ENCODE data around the gene STAT4.

Gene STAT4

GRCh38 chr2:191019376-191019775 is 131.4 kb downstream of the STAT4 start:
- ATAC-seq (ENCODE audit: low read depth) (no peak), DNase-seq (ENCODE audit: low spot score) (no peak)
- H3K9me3 ChIP-seq (ENCODE audit: severe bottlenecking) = no peaks in the 10 kb centered on the region
- peaks cover 15% of the 10 kb centered on the region for H3K4me1 ChIP-seq (ENCODE audit: insufficient read depth, poor library complexity, severe bottlenecking)
- no peak overlapping the region for H3K27ac ChIP-seq (ENCODE audit: poor library complexity, severe bottlenecking)
- H3K4me3 ChIP-seq (ENCODE audit: severe bottlenecking) = no peak overlapping the region
- H3K27me3 ChIP-seq (ENCODE audit: insufficient read depth, poor library complexity, severe bottlenecking) = no peaks in the 10 kb centered on the region
- TF ChIP-seq CTCF (IDR thresholded peaks at IDR 0.05; ENCODE audit: poor library complexity, severe bottlenecking) = no peak
- H3K36me3 ChIP-seq (ENCODE audit: low read depth) = no peaks in the 10 kb centered on the region

- Histone ChIP-seq H3K9me3 (ENCODE audit: severe bottlenecking) (no peaks in the 10 kb centered on the region), H3K27me3 (ENCODE audit: insufficient read depth, poor library complexity, severe bottlenecking) (no peaks in the 10 kb centered on the region), H3K4me1 (ENCODE audit: insufficient read depth, poor library complexity, severe bottlenecking) (peaks cover 15% of the 10 kb centered on the region), H3K36me3 (ENCODE audit: low read depth) (no peaks in the 10 kb centered on the region), H3K4me3 (ENCODE audit: severe bottlenecking) (no peak overlapping the region), H3K27ac (ENCODE audit: poor library complexity, severe bottlenecking) (no peak overlapping the region)
- ATAC-seq (ENCODE audit: low read depth) = no peak
- no peak for TF ChIP-seq CTCF (IDR thresholded peaks at IDR 0.05; ENCODE audit: poor library complexity, severe bottlenecking)
- no peak for DNase-seq (ENCODE audit: low spot score)
Measured at GRCh38 chr2:191018643-191019119, 132.1 kb downstream of the STAT4 start.

DNA sequence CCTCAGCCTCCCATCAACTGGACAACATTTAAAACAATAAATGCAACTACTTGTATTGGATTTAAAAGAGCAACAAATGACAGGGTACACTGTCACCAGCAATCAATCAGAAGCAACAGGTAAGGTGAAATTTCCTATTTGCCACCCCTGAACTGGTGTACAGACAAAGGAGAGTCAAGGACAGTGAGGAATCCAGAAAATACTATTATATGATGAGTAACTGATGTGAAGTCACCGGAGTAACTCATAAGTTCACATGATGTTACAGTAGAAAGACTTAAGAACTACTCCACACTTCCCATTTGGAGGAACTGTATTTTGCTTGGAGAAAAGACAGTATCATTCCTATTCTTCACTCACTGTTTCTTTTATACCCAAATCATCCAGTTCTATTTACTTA is 132.7 kb downstream of the STAT4 start:
- peaks cover 15% of the 10 kb centered on the region for H3K4me1 ChIP-seq (ENCODE audit: insufficient read depth, poor library complexity, severe bottlenecking)
- no peaks in the 10 kb centered on the region for H3K27me3 ChIP-seq (ENCODE audit: insufficient read depth, poor library complexity, severe bottlenecking)
- no peak for TF ChIP-seq CTCF (IDR thresholded peaks at IDR 0.05; ENCODE audit: poor library complexity, severe bottlenecking)
- no peaks in the 10 kb centered on the region for H3K9me3 ChIP-seq (ENCODE audit: severe bottlenecking)
- no peak overlapping the region for H3K4me3 ChIP-seq (ENCODE audit: severe bottlenecking)
- no peak for DNase-seq (ENCODE audit: low spot score)
- ATAC-seq (ENCODE audit: low read depth) = no peak
- H3K27ac ChIP-seq (ENCODE audit: poor library complexity, severe bottlenecking) = no peak overlapping the region
- H3K36me3 ChIP-seq (ENCODE audit: low read depth) = peaks cover 1% of the 10 kb centered on the region; the same call in 1 of the 2 replicates

DNA sequence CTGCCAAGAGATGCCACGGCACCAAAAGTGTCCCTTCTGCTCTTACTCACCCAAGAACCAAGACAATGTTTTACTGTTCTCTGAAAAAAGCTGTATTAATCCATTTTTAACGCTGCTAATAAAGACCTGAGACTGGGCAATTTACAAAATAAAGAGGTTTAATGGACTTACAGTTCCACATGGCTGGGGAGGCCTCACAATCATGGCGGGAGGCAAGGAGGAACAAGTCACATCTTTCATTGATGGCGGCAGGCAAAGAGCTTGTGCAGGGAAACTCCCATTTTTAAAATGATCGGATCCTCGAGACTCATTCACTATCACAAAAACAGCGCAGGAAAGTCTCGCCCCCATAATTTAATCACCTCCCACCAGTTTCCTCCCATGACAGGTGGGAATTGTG is 135.0 kb downstream of the STAT4 start:
- ATAC-seq (ENCODE audit: low read depth) = no peak
- H3K9me3 ChIP-seq (ENCODE audit: severe bottlenecking) = no peaks in the 10 kb centered on the region
- no peak for TF ChIP-seq CTCF (IDR thresholded peaks at IDR 0.05; ENCODE audit: poor library complexity, severe bottlenecking)

DNA sequence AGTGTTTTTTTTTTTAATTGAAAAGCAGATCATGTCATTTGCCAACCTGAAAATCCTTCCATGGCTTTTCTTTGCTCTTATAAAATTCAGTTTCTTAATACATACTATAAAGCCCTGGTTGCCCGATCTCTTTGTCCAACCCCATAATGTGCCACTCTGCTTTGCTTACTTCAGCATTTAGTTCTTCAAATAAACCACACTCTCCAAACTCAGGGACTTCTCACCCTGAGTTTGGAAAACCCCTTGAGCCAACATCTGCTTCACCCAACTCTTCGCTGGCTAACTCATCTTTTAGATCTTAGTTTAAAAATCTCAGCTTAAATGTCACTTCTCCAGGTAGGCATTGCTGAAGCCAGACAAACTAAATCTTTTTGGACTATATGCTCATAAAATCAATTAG is 135.6 kb downstream of the STAT4 start:
- Histone ChIP-seq H3K27ac (ENCODE audit: poor library complexity, severe bottlenecking) (no peak overlapping the region), H3K9me3 (ENCODE audit: severe bottlenecking) (no peaks in the 10 kb centered on the region), H3K36me3 (ENCODE audit: low read depth) (peaks cover 19% of the 10 kb centered on the region), H3K4me3 (ENCODE audit: severe bottlenecking) (no peak overlapping the region), H3K27me3 (ENCODE audit: insufficient read depth, poor library complexity, severe bottlenecking) (no peaks in the 10 kb centered on the region), H3K4me1 (ENCODE audit: insufficient read depth, poor library complexity, severe bottlenecking) (peaks cover 18% of the 10 kb centered on the region)
- no peak for TF ChIP-seq CTCF (IDR thresholded peaks at IDR 0.05; ENCODE audit: poor library complexity, severe bottlenecking)
- DNase-seq (ENCODE audit: low spot score) (no peak), ATAC-seq (ENCODE audit: low read depth) (no peak)

More for the DNA sequence above, 135.0 kb downstream of the STAT4 start:
- no peak overlapping the region for H3K27ac ChIP-seq (ENCODE audit: poor library complexity, severe bottlenecking)
- H3K4me1 ChIP-seq (ENCODE audit: insufficient read depth, poor library complexity, severe bottlenecking) = peaks cover 18% of the 10 kb centered on the region
- no peak for DNase-seq (ENCODE audit: low spot score)
- peaks cover 14% of the 10 kb centered on the region; the same call in 1 of the 2 replicates for H3K36me3 ChIP-seq (ENCODE audit: low read depth)
- H3K4me3 ChIP-seq (ENCODE audit: severe bottlenecking) = no peak overlapping the region
- no peaks in the 10 kb centered on the region for H3K27me3 ChIP-seq (ENCODE audit: insufficient read depth, poor library complexity, severe bottlenecking)

Measured in RWPE2 (cell line).